ENCODE measurements around the gene ZFHX3.
"Not testable (repeated sequence)": the region's sequence is repeated elsewhere in the genome, so short reads cannot be mapped to it uniquely, and the experiment has no call there.

The ZFHX3 gene

GRCh38 chr16:73021866-73022495, 25.9 kb downstream of the ZFHX3 start:
- DNase-seq (ENCODE audit: low read depth in 2 of 2), result no peak

- DNase-seq (ENCODE audit: low read depth in 2 of 2), result no peak
Measured at GRCh38 chr16:73020409-73020884, 27.5 kb downstream of the ZFHX3 start.

GRCh38 chr16:73019457-73020362, 28.2 kb downstream of the ZFHX3 start:
- no peak for DNase-seq (ENCODE audit: low read depth in 2 of 2)

- no peak for DNase-seq (ENCODE audit: low read depth in 2 of 2)
Measured at GRCh38 chr16:73018821-73019456, 29.0 kb downstream of the ZFHX3 start.

GRCh38 chr16:73017321-73017720, 30.6 kb downstream of the ZFHX3 start:
- no peak for DNase-seq (ENCODE audit: low read depth in 2 of 2)

- no peak for DNase-seq (ENCODE audit: low read depth in 2 of 2)
Measured at GRCh38 chr16:73016488-73016830, 31.5 kb downstream of the ZFHX3 start.

- DNase-seq (ENCODE audit: low read depth in 2 of 2), result no peak
Measured at GRCh38 chr16:73015612-73016487, 32.1 kb downstream of the ZFHX3 start.

GRCh38 chr16:73014768-73015167, 33.2 kb downstream of the ZFHX3 start:
- no peak for DNase-seq (ENCODE audit: low read depth in 2 of 2)

GRCh38 chr16:73013974-73014373, 34.0 kb downstream of the ZFHX3 start:
- DNase-seq (ENCODE audit: low read depth in 2 of 2), result no peak

GRCh38 chr16:73012341-73012740, 35.6 kb downstream of the ZFHX3 start:
- no peak for DNase-seq (ENCODE audit: low read depth in 2 of 2)

GRCh38 chr16:73011926-73012325, 36.0 kb downstream of the ZFHX3 start:
- no peak for DNase-seq (ENCODE audit: low read depth in 2 of 2)

GRCh38 chr16:73010150-73010676, 37.7 kb downstream of the ZFHX3 start:
- no peak for DNase-seq (ENCODE audit: low read depth in 2 of 2)

- not testable (repeated sequence) for DNase-seq (ENCODE audit: low read depth in 2 of 2)
Measured at GRCh38 chr16:73009710-73010109, 38.2 kb downstream of the ZFHX3 start.

- no peak for DNase-seq (ENCODE audit: low read depth in 2 of 2)
Measured at GRCh38 chr16:73006026-73006425, 41.9 kb downstream of the ZFHX3 start.

- no peak for DNase-seq (ENCODE audit: low read depth in 2 of 2)
Measured at GRCh38 chr16:73002866-73003265, 45.1 kb downstream of the ZFHX3 start.

- DNase-seq (ENCODE audit: low read depth in 2 of 2), result no peak
Measured at GRCh38 chr16:73000907-73001521, 46.9 kb downstream of the ZFHX3 start.

GRCh38 chr16:73000020-73000906, 47.7 kb downstream of the ZFHX3 start:
- DNase-seq (ENCODE audit: low read depth in 2 of 2), result no peak

- DNase-seq (ENCODE audit: low read depth in 2 of 2), result no peak
Measured at GRCh38 chr16:72999541-73000019, 48.3 kb downstream of the ZFHX3 start.

GRCh38 chr16:72997141-72997542, 50.8 kb downstream of the ZFHX3 start:
- no peak for DNase-seq (ENCODE audit: low read depth in 2 of 2)

Data from activated CD4-positive, alpha-beta T cell treated with anti-CD3 and anti-CD28 coated beads for 24 hours (primary cell).